ENCODE measurements around the gene ZNF335.

ZNF335 gene

GRCh38 chr20:45913116-45913515 lies 58.9 kb downstream of the ZNF335 start:
- TF ChIP-seq CTCF (IDR thresholded peaks at IDR 0.05) (no peak), ZFX (IDR thresholded peaks at IDR 0.05; ENCODE audit: borderline replicate concordance) (no peak)
- H3K27ac ChIP-seq, result no peak overlapping the region

DNA sequence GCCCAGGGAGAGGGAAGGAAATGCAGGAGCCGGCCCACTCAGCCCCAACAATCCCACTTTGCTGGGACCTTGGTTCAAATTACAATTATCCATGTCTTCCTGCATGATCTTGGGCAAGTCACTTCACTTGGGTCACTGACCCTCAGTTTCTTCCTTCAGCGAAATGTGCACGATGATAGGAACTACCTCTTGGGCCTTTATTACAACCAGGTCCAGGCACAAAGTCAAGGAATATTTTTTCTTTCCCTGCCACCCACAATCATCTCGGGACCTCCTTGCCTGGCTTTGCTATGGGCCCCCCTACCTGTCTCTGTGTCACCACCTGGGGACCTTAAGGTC lies 59.7 kb downstream of the ZNF335 start:
- H3K27ac ChIP-seq, result no peak overlapping the region
- no peak for TF ChIP-seq ZFX (IDR thresholded peaks at IDR 0.05; ENCODE audit: borderline replicate concordance)
- no peak for TF ChIP-seq CTCF (IDR thresholded peaks at IDR 0.05)

DNA sequence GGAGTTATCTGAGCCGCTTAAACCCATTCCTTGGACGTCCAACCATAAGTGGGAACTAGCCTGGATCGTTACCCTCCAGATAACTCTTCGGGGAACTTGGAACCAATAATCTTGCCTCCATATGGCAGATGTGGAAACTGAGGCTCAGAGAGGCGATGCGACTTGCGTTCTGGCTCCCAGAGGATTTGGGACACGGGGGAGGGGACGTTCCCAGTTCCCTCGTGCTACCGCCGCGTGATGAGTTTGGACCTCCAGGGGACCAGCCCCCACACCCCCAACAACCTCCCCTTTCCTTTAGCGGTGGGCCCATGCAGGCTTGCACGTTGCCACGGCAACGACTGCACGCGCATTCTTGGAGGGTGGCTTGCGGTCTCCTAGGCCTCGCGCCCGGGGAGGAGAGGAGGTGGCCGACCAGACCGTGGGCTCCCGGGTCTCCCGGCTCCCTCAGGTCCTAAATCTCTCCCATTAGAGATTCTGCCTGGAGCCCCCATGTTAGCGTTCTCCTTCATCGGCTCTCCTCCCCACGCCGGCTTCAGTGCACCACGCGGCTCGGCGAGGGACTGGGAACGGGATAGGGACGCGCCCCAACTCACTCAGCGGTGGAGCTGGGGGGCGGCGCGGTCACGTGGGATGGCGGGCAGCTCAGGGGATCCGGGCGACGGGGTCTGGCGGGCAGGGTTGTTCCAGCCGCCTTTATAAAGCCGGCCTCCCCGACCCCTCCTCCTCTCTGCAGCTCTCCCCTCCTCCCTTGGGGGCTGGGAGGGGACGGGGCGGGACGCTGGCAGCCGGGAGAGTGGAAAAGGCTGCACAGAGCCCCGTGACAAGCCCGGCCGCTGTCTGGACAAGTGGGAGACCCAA lies 60.3 kb downstream of the ZNF335 start, which contains the start of gene PLTP:
PLTP (minus strand) TSS at position 670 of the 858 bp plus-strand sequence. CDS start 703 bp downstream, outside the sequence.
- peak within 1 kb of the TSS; percentile 72 for H3K27ac ChIP-seq
- TF ChIP-seq CTCF (IDR thresholded peaks at IDR 0.05), result no peak
- no peak for TF ChIP-seq ZFX (IDR thresholded peaks at IDR 0.05; ENCODE audit: borderline replicate concordance)

DNA sequence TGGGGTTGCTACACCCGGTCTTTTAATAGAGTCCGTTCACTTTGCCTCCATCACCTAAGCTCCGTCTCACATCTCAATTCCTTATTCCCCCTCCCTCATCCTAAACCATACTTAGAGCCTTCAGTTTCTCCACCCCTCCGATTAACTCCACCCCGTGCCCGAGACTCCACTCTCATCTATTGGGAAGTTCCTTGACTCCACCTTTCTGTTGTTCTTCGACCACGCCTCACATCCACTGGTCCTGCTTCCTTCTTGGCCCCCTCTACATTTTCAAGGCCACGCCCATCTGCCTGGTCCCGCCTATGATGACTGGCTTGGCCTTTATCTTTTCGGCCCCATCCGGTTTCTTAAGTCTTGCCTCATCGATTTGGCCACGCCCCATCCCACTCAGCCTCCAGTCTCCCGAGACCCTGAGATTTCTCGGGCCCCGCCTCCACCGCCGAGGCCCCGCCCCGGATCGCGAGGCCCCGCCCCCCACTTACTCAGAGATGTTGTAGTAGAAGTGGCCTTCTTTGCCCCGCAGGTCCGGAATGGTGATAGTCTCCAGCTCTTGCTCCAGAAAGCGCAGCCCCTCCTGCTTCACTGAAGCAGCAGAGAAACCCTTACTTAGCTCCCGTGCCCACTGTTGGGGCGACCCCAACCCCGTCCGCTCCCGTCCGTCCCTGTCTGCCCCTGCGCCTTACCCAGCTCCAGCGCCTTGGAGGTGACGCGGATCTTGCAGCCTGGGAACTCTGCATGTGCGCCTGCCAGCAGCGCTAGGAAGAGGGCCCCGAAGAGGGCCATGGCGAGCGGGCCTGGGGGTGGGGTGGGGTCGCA lies 61.1 kb downstream of the ZNF335 start:
- TF ChIP-seq CTCF (IDR thresholded peaks at IDR 0.05) (no peak), ZFX (IDR thresholded peaks at IDR 0.05; ENCODE audit: borderline replicate concordance) (no peak)
- H3K27ac ChIP-seq, result peak overlapping the region; percentile 72

DNA sequence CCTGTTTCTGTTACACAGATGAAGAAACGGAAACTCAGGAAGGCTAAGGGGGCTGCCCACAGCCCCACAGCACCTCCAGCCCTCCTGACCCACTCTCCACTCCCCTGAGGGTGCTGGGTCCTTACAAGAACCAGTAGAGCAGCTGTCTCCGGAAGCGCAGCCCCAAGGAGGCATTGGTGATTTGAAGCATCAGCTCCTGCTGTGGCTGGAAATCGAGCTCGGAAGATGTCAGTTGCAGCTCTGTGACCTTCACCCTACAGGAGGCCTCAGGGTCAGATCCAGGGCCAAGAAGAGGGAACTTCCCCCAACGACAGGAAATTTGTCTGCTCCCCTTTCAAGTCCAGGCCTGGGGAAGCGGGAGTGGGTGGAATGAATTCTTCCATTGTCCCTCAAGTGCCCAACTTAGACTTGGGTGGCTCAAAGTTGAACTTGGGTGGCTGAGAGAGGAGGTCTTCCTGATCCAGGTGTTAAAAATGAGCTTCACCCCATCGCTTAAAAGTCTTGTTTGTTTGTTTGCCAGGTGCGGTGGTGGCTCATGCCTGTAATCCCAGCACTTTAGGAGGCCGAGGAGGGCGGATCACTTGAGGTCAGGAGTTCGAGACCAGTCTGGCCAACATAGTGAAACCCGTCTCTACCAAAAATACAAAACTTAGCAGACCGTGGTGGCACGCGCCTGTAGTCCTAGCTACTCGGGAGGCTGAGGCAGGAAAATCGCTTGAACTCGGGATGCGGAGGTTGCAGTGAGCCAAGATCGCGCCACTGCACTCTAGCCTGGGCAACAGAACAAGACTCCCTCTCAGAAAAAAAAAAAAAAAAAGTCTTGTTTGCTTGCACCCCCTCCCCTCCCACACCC lies 62.0 kb downstream of the ZNF335 start:
- H3K27ac ChIP-seq, result peak overlapping the region; percentile 72
- TF ChIP-seq CTCF (IDR thresholded peaks at IDR 0.05) (no peak), ZFX (IDR thresholded peaks at IDR 0.05; ENCODE audit: borderline replicate concordance) (no peak)

DNA sequence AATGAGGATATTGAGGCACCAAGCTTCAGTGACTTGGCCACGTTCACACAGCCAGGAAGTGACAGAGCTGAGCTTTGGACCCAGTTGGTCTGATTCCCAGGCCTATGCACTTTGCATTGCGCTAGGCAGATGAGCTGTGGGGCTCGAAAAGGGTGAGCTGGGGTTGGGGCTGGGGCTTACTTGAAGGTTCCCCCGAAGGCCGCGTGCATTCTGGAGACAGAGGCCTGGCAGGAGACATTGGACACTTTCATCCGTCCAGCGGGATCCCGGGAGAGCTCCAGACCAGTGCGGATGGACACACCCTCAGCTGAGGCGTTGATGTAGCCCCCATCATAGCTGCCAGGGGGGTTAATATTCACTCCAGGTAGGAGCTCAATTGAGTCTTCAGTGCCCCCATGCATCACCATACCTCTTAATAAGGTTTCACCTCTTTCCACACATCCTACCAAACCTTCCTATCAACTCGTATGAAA lies 62.6 kb downstream of the ZNF335 start:
- no peak overlapping the region for H3K27ac ChIP-seq
- TF ChIP-seq ZFX (IDR thresholded peaks at IDR 0.05; ENCODE audit: borderline replicate concordance) (no peak), CTCF (IDR thresholded peaks at IDR 0.05) (no peak)
